Measurements from ENCODE around the gene FCN2.
A peak's percentile ranks its signal among the peaks of the same experiment; 100 is the strongest.
"Not testable (repeated sequence)": the region's sequence is repeated elsewhere in the genome, so short reads cannot be mapped to it uniquely, and the experiment has no call there.

The FCN2 gene

DNA sequence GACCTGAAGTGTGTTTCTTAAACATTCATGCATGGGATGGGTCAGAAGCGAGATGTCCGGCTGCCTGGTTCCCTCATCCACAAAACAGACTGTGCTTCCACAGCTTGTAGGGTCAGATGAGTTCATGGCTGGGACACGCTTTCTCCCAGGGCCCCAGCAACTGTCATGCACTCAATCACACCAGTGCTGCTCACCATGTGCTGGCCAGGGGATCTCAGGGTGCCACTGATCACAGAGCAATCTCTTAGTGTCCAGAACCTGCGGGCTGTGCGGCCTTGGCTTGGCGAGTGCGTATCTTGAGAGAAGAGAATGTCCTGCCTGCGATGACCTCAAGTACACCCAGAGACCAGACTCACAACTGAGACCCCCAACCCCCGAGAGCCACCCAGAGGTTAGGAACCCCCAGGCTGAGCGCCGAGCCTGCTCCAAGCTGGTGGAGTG, 26.0 kb upstream of the FCN2 start:
- TF ChIP-seq, protein P1, sequence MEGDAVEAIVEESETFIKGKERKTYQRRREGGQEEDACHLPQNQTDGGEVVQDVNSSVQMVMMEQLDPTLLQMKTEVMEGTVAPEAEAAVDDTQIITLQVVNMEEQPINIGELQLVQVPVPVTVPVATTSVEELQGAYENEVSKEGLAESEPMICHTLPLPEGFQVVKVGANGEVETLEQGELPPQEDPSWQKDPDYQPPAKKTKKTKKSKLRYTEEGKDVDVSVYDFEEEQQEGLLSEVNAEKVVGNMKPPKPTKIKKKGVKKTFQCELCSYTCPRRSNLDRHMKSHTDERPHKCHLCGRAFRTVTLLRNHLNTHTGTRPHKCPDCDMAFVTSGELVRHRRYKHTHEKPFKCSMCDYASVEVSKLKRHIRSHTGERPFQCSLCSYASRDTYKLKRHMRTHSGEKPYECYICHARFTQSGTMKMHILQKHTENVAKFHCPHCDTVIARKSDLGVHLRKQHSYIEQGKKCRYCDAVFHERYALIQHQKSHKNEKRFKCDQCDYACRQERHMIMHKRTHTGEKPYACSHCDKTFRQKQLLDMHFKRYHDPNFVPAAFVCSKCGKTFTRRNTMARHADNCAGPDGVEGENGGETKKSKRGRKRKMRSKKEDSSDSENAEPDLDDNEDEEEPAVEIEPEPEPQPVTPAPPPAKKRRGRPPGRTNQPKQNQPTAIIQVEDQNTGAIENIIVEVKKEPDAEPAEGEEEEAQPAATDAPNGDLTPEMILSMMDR (IDR thresholded peaks at IDR 0.05), result no peak
- H3K4me3 ChIP-seq, result no peak overlapping the region
- no peak overlapping the region for H3K27ac ChIP-seq
- peak; percentile 68 for DNase-seq (ENCODE audit: low spot score)

DNA sequence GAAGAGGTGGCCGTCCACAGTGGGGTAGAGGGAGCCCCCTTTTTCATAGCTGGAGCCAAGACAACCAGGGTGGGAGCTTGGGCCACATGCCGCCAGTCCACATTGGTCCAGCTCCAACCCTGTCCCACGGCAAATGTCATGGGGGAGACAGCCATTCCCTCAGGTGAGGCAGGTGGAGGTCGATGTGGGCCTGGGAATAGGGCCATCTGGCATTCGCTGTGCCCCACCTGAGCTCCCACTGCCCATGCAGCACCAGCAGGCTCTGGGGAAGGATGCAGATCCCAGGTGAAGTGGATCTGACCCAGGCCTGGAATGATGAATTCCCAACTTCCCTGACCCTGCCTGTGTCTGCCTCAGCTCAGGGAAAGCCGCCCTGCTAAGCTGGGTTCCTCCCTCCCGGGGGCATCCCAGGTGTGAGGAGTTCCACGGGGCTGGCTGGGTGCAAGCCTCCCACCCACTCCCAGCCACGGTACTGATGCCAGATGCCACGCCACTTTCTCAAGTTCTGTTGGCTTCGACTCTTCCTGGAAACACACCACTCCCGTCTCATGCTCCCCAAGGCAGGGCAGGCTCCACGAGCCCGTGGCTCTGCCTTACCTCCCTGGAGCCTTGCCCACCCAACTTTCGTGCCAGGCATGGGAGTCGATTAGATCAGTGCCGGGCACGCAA, 25.2 kb upstream of the FCN2 start:
- DNase-seq (ENCODE audit: low spot score), result peak; percentile 63
- TF ChIP-seq, protein P1 (IDR thresholded peaks at IDR 0.05), result no peak
- Histone ChIP-seq H3K27ac (no peak overlapping the region), H3K4me3 (no peak overlapping the region)

DNA sequence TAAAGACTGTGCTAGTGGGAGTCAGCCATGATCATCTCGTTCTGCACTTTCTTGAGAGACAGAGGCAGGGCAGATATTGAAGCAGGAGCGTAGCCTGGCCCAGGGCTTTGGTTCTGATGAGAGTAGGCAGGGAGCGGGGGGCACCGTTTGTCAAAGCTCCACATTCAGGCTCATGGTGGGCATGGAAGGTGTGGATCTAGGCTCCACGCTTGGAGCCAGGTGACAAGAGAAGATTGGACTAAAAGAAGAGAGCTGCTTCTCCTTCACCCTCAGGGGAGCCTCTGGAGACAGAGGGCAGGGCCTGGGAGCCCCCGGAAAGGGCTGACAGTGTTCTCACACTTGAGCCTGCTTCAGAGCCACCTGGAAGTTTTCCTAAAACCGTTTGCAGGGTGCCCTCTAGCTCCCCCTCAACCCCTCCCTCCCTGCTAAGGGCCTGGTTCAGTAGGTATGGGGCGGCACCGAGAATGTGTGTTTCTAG, 24.7 kb upstream of the FCN2 start:
- Histone ChIP-seq H3K4me3 (no peak overlapping the region), H3K27ac (no peak overlapping the region)
- TF ChIP-seq, protein P1 (IDR thresholded peaks at IDR 0.05), result no peak
- DNase-seq (ENCODE audit: low spot score), result peak; percentile 59

DNA sequence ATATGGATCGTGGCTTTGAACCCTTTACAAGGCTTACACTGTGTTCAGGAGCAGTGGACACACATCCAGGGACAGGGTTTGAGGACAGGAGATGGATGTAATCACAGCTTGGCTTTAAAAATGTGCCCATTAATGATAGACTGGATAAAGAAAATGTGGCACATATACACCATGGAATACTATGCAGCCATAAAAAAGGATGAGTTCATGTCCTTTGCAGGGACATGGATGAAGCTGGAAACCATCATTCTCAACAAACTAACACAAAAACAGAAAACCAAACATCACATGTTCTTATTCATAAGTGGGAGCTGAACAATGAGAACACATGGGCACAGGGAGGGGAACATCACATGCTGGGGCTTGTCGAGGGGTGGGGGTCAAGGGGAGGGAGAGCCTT, 23.2 kb upstream of the FCN2 start:
- H3K4me3 ChIP-seq; H3K27ac ChIP-seq; DNase-seq (ENCODE audit: low spot score): not testable (repeated sequence)

DNA sequence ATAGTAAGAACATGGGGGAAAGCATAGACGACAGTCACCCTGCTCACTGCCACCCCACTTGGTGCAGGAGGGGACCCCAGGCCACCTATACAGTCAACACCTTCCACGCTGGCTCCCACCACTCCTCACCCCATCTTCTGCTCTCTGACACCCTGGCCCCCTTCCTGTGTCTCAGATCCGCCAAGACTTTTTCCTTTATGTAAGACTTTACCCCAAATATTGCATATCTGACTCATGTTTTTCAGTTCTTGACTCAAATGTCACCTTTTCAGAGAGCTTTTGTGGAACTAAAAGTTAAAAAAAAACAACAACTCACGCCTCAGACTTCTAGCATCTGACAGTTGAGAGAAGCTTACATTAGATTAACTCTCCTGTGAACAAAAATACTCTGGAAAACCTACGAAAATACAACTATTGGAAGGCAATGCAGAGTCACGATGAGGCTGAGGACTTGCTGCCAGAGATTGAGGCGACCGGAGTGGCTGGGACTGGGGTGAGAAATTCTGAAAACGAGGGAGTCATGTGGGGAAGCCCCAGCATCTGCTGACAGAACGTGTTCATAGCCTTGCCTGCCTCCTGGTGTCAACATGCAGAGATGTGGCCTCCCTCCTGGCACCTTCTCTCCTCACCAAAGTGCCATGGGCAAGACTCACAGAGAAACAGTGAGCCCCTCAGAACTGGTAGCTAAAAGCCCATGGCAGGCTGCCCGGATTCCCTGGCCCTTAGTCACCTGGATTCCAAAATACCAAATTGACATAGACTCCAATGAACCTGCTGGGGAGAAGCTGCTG, 22.4 kb upstream of the FCN2 start:
- DNase-seq (ENCODE audit: low spot score), result peak; percentile 52
- Histone ChIP-seq H3K4me3 (no peak overlapping the region), H3K27ac (no peak overlapping the region)
- TF ChIP-seq, protein P1 (IDR thresholded peaks at IDR 0.05), result no peak

DNA sequence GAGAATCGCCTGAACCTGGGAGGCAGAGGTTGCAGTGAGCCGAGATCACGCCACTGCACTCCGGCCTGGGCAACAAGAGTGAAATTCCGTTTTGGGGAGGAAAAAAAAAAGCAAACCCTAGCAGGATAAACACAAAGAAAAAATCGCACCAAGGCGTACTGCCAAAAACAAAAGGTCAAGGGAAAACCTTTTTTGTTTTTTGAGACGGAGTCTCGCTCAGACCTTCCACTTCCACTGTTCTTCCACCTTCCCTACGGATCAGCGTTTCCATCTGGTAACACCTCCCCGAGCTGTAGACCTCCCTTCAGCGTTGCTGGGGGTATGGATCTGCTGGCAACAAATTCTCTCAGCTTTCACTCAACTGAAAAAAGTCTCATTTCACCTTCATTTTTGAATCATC, 20.1 kb upstream of the FCN2 start:
- peak; percentile 5 for DNase-seq (ENCODE audit: low spot score)
- Histone ChIP-seq H3K4me3 (no peak overlapping the region), H3K27ac (no peak overlapping the region)
- TF ChIP-seq, protein P1 (IDR thresholded peaks at IDR 0.05), result no peak

DNA sequence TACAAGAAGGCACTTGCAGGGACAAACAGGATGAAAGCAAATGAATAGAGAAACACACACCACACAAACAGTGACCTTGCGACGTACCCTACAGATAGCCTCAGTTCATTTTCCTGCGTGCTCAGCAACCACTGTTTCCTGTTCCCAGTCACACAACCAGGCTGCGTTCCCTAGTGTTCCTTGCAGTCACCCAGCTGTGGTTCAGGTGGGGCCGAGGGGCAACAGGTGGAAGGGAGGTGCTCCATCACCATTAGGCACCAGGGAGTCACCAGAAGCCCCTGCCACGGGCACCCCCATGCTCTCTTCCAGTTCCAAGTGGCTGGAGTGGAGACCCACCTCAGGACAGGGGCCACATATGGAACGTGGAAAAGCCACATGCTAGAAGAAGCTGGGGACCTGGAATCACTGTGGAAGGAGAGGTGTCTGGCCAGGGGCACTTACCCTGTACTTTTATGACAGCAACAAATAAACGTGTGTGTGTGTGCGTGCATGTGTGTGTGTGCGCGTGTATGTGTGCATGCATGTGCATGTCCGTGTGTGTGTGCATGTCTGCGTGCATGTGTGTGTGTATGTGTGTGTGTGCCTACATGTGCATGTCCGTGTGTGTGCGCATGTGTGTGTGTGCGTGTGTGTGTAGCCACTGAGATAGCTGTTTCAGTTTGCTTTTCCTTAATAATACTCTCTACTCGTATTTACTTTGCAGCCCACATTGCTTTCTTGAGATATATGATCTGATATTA, 18.8 kb upstream of the FCN2 start:
- no peak overlapping the region for H3K27ac ChIP-seq
- TF ChIP-seq, protein P1 (IDR thresholded peaks at IDR 0.05), result no peak
- DNase-seq (ENCODE audit: low spot score), result no peak
- H3K4me3 ChIP-seq, result no peak overlapping the region

Data from coronary artery (tissue), 2 donors.